Measurements from ENCODE around the gene SHISA4. TPM values are rescaled to one million over a fixed set of nuclear protein-coding genes. Genes with fewer than 3 reads are reported as not detected.

SHISA4 gene
- total and polyA plus RNA-seq, 2 experiments from 2014 or later = 42.4 to 48.0 TPM

GRCh38 chr1:201876148-201876818, 12.4 kb upstream of the SHISA4 start:
- H3K4me1 ChIP-seq (ENCODE audit: insufficient read depth) = no peaks in the 10 kb centered on the region
- no peaks in the 10 kb centered on the region for H3K27me3 ChIP-seq (replicated peaks; ENCODE audit: insufficient read depth)
- H3K9me2 ChIP-seq (ENCODE audit: insufficient read depth) = no peaks in the 10 kb centered on the region
- H2AFZ ChIP-seq = no peak overlapping the region
- H4K20me1 ChIP-seq (ENCODE audit: insufficient read depth) = no peaks in the 10 kb centered on the region
- H3F3A ChIP-seq (ENCODE audit: insufficient read depth) = peaks cover 1% of the 10 kb centered on the region; the same call in 1 of the 2 replicates
- H3K36me3 ChIP-seq (ENCODE audit: low read depth) = peaks cover 23% of the 10 kb centered on the region
- no peak overlapping the region for H3K4me2 ChIP-seq (ENCODE audit: unreplicated experiment)
- H3K79me2 ChIP-seq (ENCODE audit: insufficient read depth) = no peaks in the 10 kb centered on the region
- no peak for TF ChIP-seq EZH2 (IDR thresholded peaks at IDR 0.05; ENCODE audit: insufficient read depth, poor library complexity, severe bottlenecking)
- TF ChIP-seq EZH2phosphoT487 (IDR thresholded peaks at IDR 0.05; ENCODE audit: insufficient read depth, low read depth) = no peak
- H3K9ac ChIP-seq = no peak overlapping the region
- WGBS, 2 experiments (ENCODE audit: low coverage in 1 of 2, low lambda C conversion rate in 2 of 2, missing lambda C conversion rate in 2 of 2) = 63 to 68% methylated on average over 8 of the region's 8 CpGs
- peak; percentile 57 for DNase-seq
- H3K9me3 ChIP-seq (ENCODE audit: low read depth) = no peaks in the 10 kb centered on the region
- H3K27ac ChIP-seq = no peak overlapping the region
- in situ Hi-C loops (cut with MboI) = loop anchor here (25.0 kb wide), 1 partner anchor 236 kb away; the partner anchor contains the start of gene GPR37L1
- no peak overlapping the region for H3K4me3 ChIP-seq

GRCh38 chr1:201877877-201878401, 10.8 kb upstream of the SHISA4 start:
- H3K4me2 ChIP-seq (ENCODE audit: unreplicated experiment) = no peak overlapping the region
- H3K9me2 ChIP-seq (ENCODE audit: insufficient read depth) = no peaks in the 10 kb centered on the region
- H3F3A ChIP-seq (ENCODE audit: insufficient read depth) = peaks cover 16% of the 10 kb centered on the region
- no peaks in the 10 kb centered on the region for H3K79me2 ChIP-seq (ENCODE audit: insufficient read depth)
- in situ Hi-C loops (cut with MboI) = loop anchor here (25.0 kb wide), 1 partner anchor 234 kb away; the partner anchor contains the start of gene GPR37L1
- H3K4me1 ChIP-seq (ENCODE audit: insufficient read depth) = peaks cover 5% of the 10 kb centered on the region
- no peak for TF ChIP-seq EZH2 (IDR thresholded peaks at IDR 0.05; ENCODE audit: insufficient read depth, poor library complexity, severe bottlenecking)
- no peak for TF ChIP-seq EZH2phosphoT487 (IDR thresholded peaks at IDR 0.05; ENCODE audit: insufficient read depth, low read depth)
- H3K27ac ChIP-seq = no peak overlapping the region
- peaks cover 7% of the 10 kb centered on the region; the same call in 1 of the 2 replicates for H3K36me3 ChIP-seq (ENCODE audit: low read depth)
- H3K27me3 ChIP-seq (replicated peaks; ENCODE audit: insufficient read depth) = no peaks in the 10 kb centered on the region
- no peaks in the 10 kb centered on the region for H3K9me3 ChIP-seq (ENCODE audit: low read depth)
- no peak overlapping the region for H3K9ac ChIP-seq
- 43 to 50% methylated on average over 6 of the region's 6 CpGs for WGBS, 2 experiments (ENCODE audit: low coverage in 1 of 2, low lambda C conversion rate in 2 of 2, missing lambda C conversion rate in 2 of 2)
- no peaks in the 10 kb centered on the region for H4K20me1 ChIP-seq (ENCODE audit: insufficient read depth)
- no peak overlapping the region for H2AFZ ChIP-seq
- no peak overlapping the region for H3K4me3 ChIP-seq
- peak; percentile 67 for DNase-seq

GRCh38 chr1:201880928-201881571, 7.6 kb upstream of the SHISA4 start:
- Histone ChIP-seq H3K9me2 (ENCODE audit: insufficient read depth) (no peaks in the 10 kb centered on the region), H3F3A (ENCODE audit: insufficient read depth) (peaks cover 29% of the 10 kb centered on the region), H3K79me2 (ENCODE audit: insufficient read depth) (no peaks in the 10 kb centered on the region), H3K9me3 (ENCODE audit: low read depth) (no peaks in the 10 kb centered on the region), H3K27ac (no peak overlapping the region), H3K9ac (no peak overlapping the region), H4K20me1 (ENCODE audit: insufficient read depth) (no peaks in the 10 kb centered on the region), H3K36me3 (ENCODE audit: low read depth) (no peaks in the 10 kb centered on the region), H3K27me3 (replicated peaks; ENCODE audit: insufficient read depth) (no peaks in the 10 kb centered on the region), H3K4me2 (ENCODE audit: unreplicated experiment) (no peak overlapping the region), H3K4me3 (no peak overlapping the region), H3K4me1 (ENCODE audit: insufficient read depth) (peaks cover 32% of the 10 kb centered on the region), H2AFZ (no peak overlapping the region)
- in situ Hi-C loops (cut with MboI) = loop anchor here (25.0 kb wide), 1 partner anchor 231 kb away; the partner anchor contains the start of gene GPR37L1
- no peak for TF ChIP-seq EZH2phosphoT487 (IDR thresholded peaks at IDR 0.05; ENCODE audit: insufficient read depth, low read depth)
- no peak for TF ChIP-seq EZH2 (IDR thresholded peaks at IDR 0.05; ENCODE audit: insufficient read depth, poor library complexity, severe bottlenecking)
- no peak for DNase-seq
- 53 to 56% methylated on average over 6 of the region's 6 CpGs for WGBS, 2 experiments (ENCODE audit: low coverage in 1 of 2, low lambda C conversion rate in 2 of 2, missing lambda C conversion rate in 2 of 2)

- H3K4me3 ChIP-seq = no peak overlapping the region
- peaks cover 32% of the 10 kb centered on the region for H3K4me1 ChIP-seq (ENCODE audit: insufficient read depth)
- H2AFZ ChIP-seq = no peak overlapping the region
- H3K9me2 ChIP-seq (ENCODE audit: insufficient read depth) = no peaks in the 10 kb centered on the region
- H3K79me2 ChIP-seq (ENCODE audit: insufficient read depth) = no peaks in the 10 kb centered on the region
- H3K36me3 ChIP-seq (ENCODE audit: low read depth) = no peaks in the 10 kb centered on the region
- TF ChIP-seq EZH2 (IDR thresholded peaks at IDR 0.05; ENCODE audit: insufficient read depth, poor library complexity, severe bottlenecking) = no peak
- no peaks in the 10 kb centered on the region for H4K20me1 ChIP-seq (ENCODE audit: insufficient read depth)
- no peak for DNase-seq
- H3K27ac ChIP-seq = no peak overlapping the region
- peaks cover 29% of the 10 kb centered on the region for H3F3A ChIP-seq (ENCODE audit: insufficient read depth)
- H3K4me2 ChIP-seq (ENCODE audit: unreplicated experiment) = no peak overlapping the region
- in situ Hi-C loops (cut with MboI) = loop anchor here (25.0 kb wide), 1 partner anchor 231 kb away; the partner anchor contains the start of gene GPR37L1
- H3K9me3 ChIP-seq (ENCODE audit: low read depth) = no peaks in the 10 kb centered on the region
- no peak overlapping the region for H3K9ac ChIP-seq
- WGBS, 2 experiments (ENCODE audit: low coverage in 1 of 2, low lambda C conversion rate in 2 of 2, missing lambda C conversion rate in 2 of 2) = 95 to 100% methylated on average over 1 of the region's 1 CpG
- no peaks in the 10 kb centered on the region for H3K27me3 ChIP-seq (replicated peaks; ENCODE audit: insufficient read depth)
Observed at GRCh38 chr1:201881617-201882016, 7.1 kb upstream of the SHISA4 start.
